ENCODE measurements around the gene CELF2.

Gene CELF2

GRCh38 chr10:11018855-11019631 lies 1.4 kb downstream of the CELF2 start:
- peak overlapping the region; percentile 73 for H3K4me2 ChIP-seq (ENCODE audit: insufficient read depth, low read length, poor library complexity, severe bottlenecking)

GRCh38 chr10:11019724-11020547 lies 2.3 kb downstream of the CELF2 start:
- no peak overlapping the region for H2BK120ac ChIP-seq (ENCODE audit: low read depth, low read length)
- no peaks in the 10 kb centered on the region for H3K9me3 ChIP-seq (replicated peaks in 1 of 2; ENCODE audit: control insufficient read depth in 2 of 2, insufficient read depth in 1 of 2, low read depth in 1 of 2, low read length in 2 of 2)
- no peak for DNase-seq (ENCODE audit: low spot score)
- peaks cover 0 to 9% (median 0%) of the 10 kb centered on the region in 3 experiments for H3K27me3 ChIP-seq (ENCODE audit: control insufficient read depth in 3 of 3, insufficient read depth in 3 of 3, low read depth in 1 of 3, low read length in 3 of 3)
- H3K79me1 ChIP-seq (ENCODE audit: low read depth, low read length): no peaks in the 10 kb centered on the region
- no peak overlapping the region for H3K4ac ChIP-seq (ENCODE audit: low read length)
- no CpG with 5 or more reads among the region's 11 CpGs for WGBS, 2 donors (ENCODE audit: extremely low coverage in 2 of 2, insufficient read length in 2 of 2, insufficient replicate concordance in 1 of 2)
- H2BK15ac ChIP-seq (ENCODE audit: low read length): no peak overlapping the region
- no peak overlapping the region for H3K18ac ChIP-seq (ENCODE audit: low read length)
- no peak overlapping the region for H3K14ac ChIP-seq (ENCODE audit: low read length)
- H3K9ac ChIP-seq (ENCODE audit: low read depth, low read length, poor library complexity): no peak overlapping the region
- no peaks in the 10 kb centered on the region for H3K36me3 ChIP-seq (replicated peaks in 1 of 2; ENCODE audit: control insufficient read depth in 2 of 2, insufficient read depth in 2 of 2, low read length in 2 of 2)
- H2BK12ac ChIP-seq (ENCODE audit: low read length): no peak overlapping the region
- no peak overlapping the region for H3K4me3 ChIP-seq (ENCODE audit: low read length in 2 of 2)
- H2AFZ ChIP-seq (ENCODE audit: low read length): no peak overlapping the region
- no peak overlapping the region for H2AK5ac ChIP-seq (ENCODE audit: low read depth, low read length)
- H3K4me2 ChIP-seq (ENCODE audit: insufficient read depth, low read length, poor library complexity, severe bottlenecking): no peak overlapping the region
- no peak overlapping the region for H4K91ac ChIP-seq (ENCODE audit: low read depth, low read length, poor library complexity)
- no peak overlapping the region for H2BK5ac ChIP-seq (ENCODE audit: low read length)
- H3K23ac ChIP-seq (ENCODE audit: low read depth, low read length, poor library complexity): no peak overlapping the region
- H3K4me1 ChIP-seq (ENCODE audit: control insufficient read depth in 2 of 2, insufficient read depth in 1 of 2, low read depth in 1 of 2, low read length in 2 of 2): peaks cover 2 to 6% of the 10 kb centered on the region in 2 donors
- no peak overlapping the region for H4K8ac ChIP-seq (ENCODE audit: low read depth, low read length)
- no peak overlapping the region for H3K27ac ChIP-seq (replicated peaks; ENCODE audit: low read length)

More at GRCh38 chr10:11018855-11019631, 1.4 kb downstream of the CELF2 start:
- no peak overlapping the region for H3K9ac ChIP-seq (ENCODE audit: low read depth, low read length, poor library complexity)
- no CpG with 5 or more reads among the region's 11 CpGs for WGBS, 2 donors (ENCODE audit: extremely low coverage in 2 of 2, insufficient read length in 2 of 2, insufficient replicate concordance in 1 of 2)
- H2BK5ac ChIP-seq (ENCODE audit: low read length): no peak overlapping the region
- peaks cover 6 to 12% of the 10 kb centered on the region in 2 donors for H3K4me1 ChIP-seq (ENCODE audit: control insufficient read depth in 2 of 2, insufficient read depth in 1 of 2, low read depth in 1 of 2, low read length in 2 of 2)
- H4K8ac ChIP-seq (ENCODE audit: low read depth, low read length): no peak overlapping the region
- no peak overlapping the region for H3K27ac ChIP-seq (replicated peaks; ENCODE audit: low read length)
- H2BK15ac ChIP-seq (ENCODE audit: low read length): no peak overlapping the region
- H3K18ac ChIP-seq (ENCODE audit: low read length): no peak overlapping the region
- H2BK120ac ChIP-seq (ENCODE audit: low read depth, low read length): no peak overlapping the region
- peak overlapping the region; percentile 95 for H2AFZ ChIP-seq (ENCODE audit: low read length)
- no peak overlapping the region for H2BK12ac ChIP-seq (ENCODE audit: low read length)
- no peak for DNase-seq (ENCODE audit: low spot score)
- no peaks in the 10 kb centered on the region for H3K36me3 ChIP-seq (replicated peaks in 1 of 2; ENCODE audit: control insufficient read depth in 2 of 2, insufficient read depth in 2 of 2, low read length in 2 of 2)
- H3K4me3 ChIP-seq (ENCODE audit: low read length in 2 of 2): peak overlapping the region; percentile 58 to 92
- no peaks in the 10 kb centered on the region for H3K9me3 ChIP-seq (replicated peaks in 1 of 2; ENCODE audit: control insufficient read depth in 2 of 2, insufficient read depth in 1 of 2, low read depth in 1 of 2, low read length in 2 of 2)
- H3K23ac ChIP-seq (ENCODE audit: low read depth, low read length, poor library complexity): peak overlapping the region; percentile 36
- no peak overlapping the region for H2AK5ac ChIP-seq (ENCODE audit: low read depth, low read length)
- peaks cover 0 to 9% (median 0%) of the 10 kb centered on the region in 3 experiments for H3K27me3 ChIP-seq (ENCODE audit: control insufficient read depth in 3 of 3, insufficient read depth in 3 of 3, low read depth in 1 of 3, low read length in 3 of 3)
- H3K14ac ChIP-seq (ENCODE audit: low read length): no peak overlapping the region
- H3K4ac ChIP-seq (ENCODE audit: low read length): no peak overlapping the region
- H3K79me1 ChIP-seq (ENCODE audit: low read depth, low read length): no peaks in the 10 kb centered on the region
- H4K91ac ChIP-seq (ENCODE audit: low read depth, low read length, poor library complexity): no peak overlapping the region

- WGBS, 2 donors (ENCODE audit: extremely low coverage in 2 of 2, insufficient read length in 2 of 2, insufficient replicate concordance in 1 of 2): no CpG with 5 or more reads among the region's 6 CpGs
- H2BK12ac ChIP-seq (ENCODE audit: low read length): no peak overlapping the region
- no peak overlapping the region for H3K4ac ChIP-seq (ENCODE audit: low read length)
- no peak overlapping the region for H2BK5ac ChIP-seq (ENCODE audit: low read length)
- no peak overlapping the region for H2BK15ac ChIP-seq (ENCODE audit: low read length)
- no peak overlapping the region for H4K8ac ChIP-seq (ENCODE audit: low read depth, low read length)
- no peak for DNase-seq (ENCODE audit: low spot score)
- H3K4me1 ChIP-seq (ENCODE audit: control insufficient read depth in 2 of 2, insufficient read depth in 1 of 2, low read depth in 1 of 2, low read length in 2 of 2): peaks cover 2 to 5% of the 10 kb centered on the region in 2 donors
- H3K23ac ChIP-seq (ENCODE audit: low read depth, low read length, poor library complexity): no peak overlapping the region
- no peak overlapping the region for H3K27ac ChIP-seq (replicated peaks; ENCODE audit: low read length)
- H3K4me2 ChIP-seq (ENCODE audit: insufficient read depth, low read length, poor library complexity, severe bottlenecking): no peak overlapping the region
- no peak overlapping the region for H3K14ac ChIP-seq (ENCODE audit: low read length)
- no peaks in the 10 kb centered on the region for H3K79me1 ChIP-seq (ENCODE audit: low read depth, low read length)
- no peak overlapping the region for H3K4me3 ChIP-seq (ENCODE audit: low read length in 2 of 2)
- H3K36me3 ChIP-seq (replicated peaks in 1 of 2; ENCODE audit: control insufficient read depth in 2 of 2, insufficient read depth in 2 of 2, low read length in 2 of 2): no peaks in the 10 kb centered on the region
- no peak overlapping the region for H4K91ac ChIP-seq (ENCODE audit: low read depth, low read length, poor library complexity)
- no peaks in the 10 kb centered on the region for H3K9me3 ChIP-seq (replicated peaks in 1 of 2; ENCODE audit: control insufficient read depth in 2 of 2, insufficient read depth in 1 of 2, low read depth in 1 of 2, low read length in 2 of 2)
- peaks cover 0 to 9% (median 0%) of the 10 kb centered on the region in 3 experiments for H3K27me3 ChIP-seq (ENCODE audit: control insufficient read depth in 3 of 3, insufficient read depth in 3 of 3, low read depth in 1 of 3, low read length in 3 of 3)
- no peak overlapping the region for H3K18ac ChIP-seq (ENCODE audit: low read length)
- H3K9ac ChIP-seq (ENCODE audit: low read depth, low read length, poor library complexity): no peak overlapping the region
- H2AFZ ChIP-seq (ENCODE audit: low read length): no peak overlapping the region
- no peak overlapping the region for H2AK5ac ChIP-seq (ENCODE audit: low read depth, low read length)
- no peak overlapping the region for H2BK120ac ChIP-seq (ENCODE audit: low read depth, low read length)
Observed at GRCh38 chr10:11020548-11020942, 2.9 kb downstream of the CELF2 start.

GRCh38 chr10:11022213-11022612 lies 4.5 kb downstream of the CELF2 start:
- H2AFZ ChIP-seq (ENCODE audit: low read length): no peak overlapping the region
- no peak overlapping the region for H3K27ac ChIP-seq (replicated peaks; ENCODE audit: low read length)
- no peak overlapping the region for H4K91ac ChIP-seq (ENCODE audit: low read depth, low read length, poor library complexity)
- no peak overlapping the region for H2AK5ac ChIP-seq (ENCODE audit: low read depth, low read length)
- H3K9ac ChIP-seq (ENCODE audit: low read depth, low read length, poor library complexity): no peak overlapping the region
- peaks cover 0 to 9% (median 0%) of the 10 kb centered on the region in 3 experiments for H3K27me3 ChIP-seq (ENCODE audit: control insufficient read depth in 3 of 3, insufficient read depth in 3 of 3, low read depth in 1 of 3, low read length in 3 of 3)
- H2BK120ac ChIP-seq (ENCODE audit: low read depth, low read length): no peak overlapping the region
- no CpG with 5 or more reads among the region's 2 CpGs for WGBS, 2 donors (ENCODE audit: extremely low coverage in 2 of 2, insufficient read length in 2 of 2, insufficient replicate concordance in 1 of 2)
- no peaks in the 10 kb centered on the region for H3K79me1 ChIP-seq (ENCODE audit: low read depth, low read length)
- H2BK12ac ChIP-seq (ENCODE audit: low read length): no peak overlapping the region
- H3K9me3 ChIP-seq (replicated peaks in 1 of 2; ENCODE audit: control insufficient read depth in 2 of 2, insufficient read depth in 1 of 2, low read depth in 1 of 2, low read length in 2 of 2): no peaks in the 10 kb centered on the region
- no peaks in the 10 kb centered on the region for H3K36me3 ChIP-seq (replicated peaks in 1 of 2; ENCODE audit: control insufficient read depth in 2 of 2, insufficient read depth in 2 of 2, low read length in 2 of 2)
- H3K23ac ChIP-seq (ENCODE audit: low read depth, low read length, poor library complexity): no peak overlapping the region
- H3K14ac ChIP-seq (ENCODE audit: low read length): no peak overlapping the region
- H3K4me3 ChIP-seq (ENCODE audit: low read length in 2 of 2): no peak overlapping the region
- no peak for DNase-seq (ENCODE audit: low spot score)
- H3K18ac ChIP-seq (ENCODE audit: low read length): no peak overlapping the region
- H2BK5ac ChIP-seq (ENCODE audit: low read length): no peak overlapping the region
- H2BK15ac ChIP-seq (ENCODE audit: low read length): no peak overlapping the region
- H3K4me1 ChIP-seq (ENCODE audit: control insufficient read depth in 2 of 2, insufficient read depth in 1 of 2, low read depth in 1 of 2, low read length in 2 of 2): peaks cover 2 to 3% of the 10 kb centered on the region in 2 donors
- H4K8ac ChIP-seq (ENCODE audit: low read depth, low read length): no peak overlapping the region
- no peak overlapping the region for H3K4me2 ChIP-seq (ENCODE audit: insufficient read depth, low read length, poor library complexity, severe bottlenecking)
- H3K4ac ChIP-seq (ENCODE audit: low read length): no peak overlapping the region
